ENCODE measurements around the gene IFITM5.
"Not testable (repeated sequence)": the region's sequence is repeated elsewhere in the genome, so short reads cannot be mapped to it uniquely, and the experiment has no call there.

Gene IFITM5

DNA sequence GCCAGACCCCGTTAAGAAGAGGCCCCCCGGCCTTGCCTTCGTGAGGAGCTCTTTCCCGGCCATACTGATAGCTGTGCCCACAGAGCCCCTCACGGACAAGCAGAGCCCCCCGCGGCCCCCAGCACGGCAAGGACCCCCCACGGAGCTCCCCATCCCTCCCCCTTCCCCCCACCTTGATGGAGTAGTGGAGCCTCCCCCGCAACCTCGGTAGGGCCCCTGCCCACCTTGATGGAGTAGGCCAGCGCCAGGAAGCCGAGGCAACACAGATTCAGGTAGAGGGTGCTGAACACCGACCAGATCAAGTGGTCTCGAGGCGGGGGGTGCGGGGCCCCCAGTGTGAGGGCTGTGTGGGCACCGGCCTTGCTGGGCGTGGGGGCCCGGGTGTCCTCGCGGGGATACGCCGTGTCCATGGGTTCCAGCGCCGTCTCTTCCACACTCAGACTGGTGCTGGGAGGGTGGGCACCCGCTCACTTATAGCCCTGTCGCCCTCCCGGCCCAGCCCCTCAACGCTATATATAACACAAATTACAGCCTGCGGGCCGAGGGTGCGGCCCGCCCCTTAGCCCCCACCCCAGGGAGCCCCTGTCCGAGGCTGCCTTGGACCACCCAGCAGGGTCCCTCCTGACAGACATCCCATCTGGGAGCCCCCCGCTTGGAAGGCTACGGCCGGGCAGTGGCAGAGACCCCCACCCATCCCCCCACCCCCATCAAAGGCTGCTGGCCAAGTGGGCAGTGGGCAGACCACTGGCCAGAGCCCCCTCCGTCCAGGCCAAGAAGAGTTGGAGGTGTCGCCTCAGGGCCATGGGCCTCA lies at the start of gene IFITM5:
IFITM5 (minus strand) TSS at position 446 of the 811 bp plus-strand sequence; CDS start at position 410, 36 bp downstream.
- DNase-seq: no peak

DNA sequence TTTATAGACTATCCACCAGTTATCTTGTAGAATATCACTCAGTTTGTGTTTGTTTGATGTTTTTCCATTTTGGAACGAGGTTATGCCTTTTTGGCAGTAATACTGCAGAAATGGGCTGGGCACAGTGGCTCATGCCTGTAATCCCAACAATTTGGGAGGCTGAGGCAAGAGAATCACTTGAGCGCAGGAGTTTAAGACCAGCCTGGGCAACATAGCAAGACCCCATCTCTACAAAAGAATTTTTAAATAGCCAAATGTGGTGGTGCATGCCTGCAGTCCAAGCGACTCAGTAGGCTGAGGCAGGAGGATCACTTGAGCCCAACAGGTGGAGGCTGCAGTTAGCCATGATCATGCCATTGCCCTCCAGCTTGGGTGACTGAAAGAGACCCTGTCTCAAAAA lies 47.2 kb upstream of the IFITM5 start:
- DNase-seq: no peak

DNA sequence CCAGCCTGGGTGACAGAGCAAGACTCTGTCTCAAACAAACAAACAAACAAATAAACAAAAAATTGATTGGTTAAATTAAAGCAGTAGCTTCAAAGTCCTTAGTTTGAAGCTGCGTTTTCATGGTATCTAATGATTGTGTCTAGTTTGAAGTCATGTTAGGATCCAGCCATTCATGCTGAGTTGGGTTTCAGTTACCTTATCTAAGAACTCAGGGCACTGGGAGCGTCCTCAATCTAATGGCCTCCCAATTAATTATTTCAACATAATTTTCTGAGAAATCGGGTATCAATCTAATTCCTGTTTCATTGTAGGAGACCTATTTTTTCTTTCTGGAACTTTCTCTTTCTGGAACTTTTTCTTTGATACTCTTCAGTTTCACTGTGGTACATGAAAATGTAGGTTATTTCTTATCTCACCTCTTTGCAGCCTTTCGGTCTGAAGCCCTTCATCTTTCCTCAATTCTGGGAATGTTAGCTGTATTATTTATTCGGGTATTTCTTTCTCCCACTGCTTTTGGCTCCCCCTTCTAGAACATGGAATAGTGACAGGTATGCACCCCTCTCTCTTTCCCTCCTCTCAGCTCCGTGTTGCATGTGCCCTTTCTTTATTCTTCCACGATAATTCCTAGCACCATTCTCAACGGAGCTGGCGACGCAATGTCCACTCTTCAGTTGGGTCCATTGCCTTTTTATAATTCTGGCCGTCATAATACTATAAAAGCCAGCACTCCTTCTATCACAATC lies 45.7 kb upstream of the IFITM5 start:
- no peak for DNase-seq

DNA sequence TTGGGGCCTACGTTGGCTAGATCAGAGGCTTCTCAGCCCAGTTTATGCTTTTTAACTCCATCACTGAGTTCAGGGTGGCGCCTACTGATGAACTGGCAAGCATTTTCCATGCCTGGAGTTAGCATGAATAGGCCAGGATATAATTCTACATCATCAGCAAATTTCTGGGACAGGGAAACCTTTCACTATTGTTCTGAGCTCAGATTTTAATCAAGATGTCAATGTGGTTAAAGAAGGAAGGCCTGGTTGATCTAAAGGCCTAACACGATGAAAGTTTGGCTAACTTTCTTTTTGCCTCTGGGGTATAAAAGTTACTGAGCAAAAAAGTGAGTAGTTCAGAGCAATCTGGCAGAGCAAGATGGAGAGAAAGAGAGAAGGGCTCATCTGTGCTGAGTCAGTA lies 43.0 kb upstream of the IFITM5 start:
- no peak for DNase-seq

DNA sequence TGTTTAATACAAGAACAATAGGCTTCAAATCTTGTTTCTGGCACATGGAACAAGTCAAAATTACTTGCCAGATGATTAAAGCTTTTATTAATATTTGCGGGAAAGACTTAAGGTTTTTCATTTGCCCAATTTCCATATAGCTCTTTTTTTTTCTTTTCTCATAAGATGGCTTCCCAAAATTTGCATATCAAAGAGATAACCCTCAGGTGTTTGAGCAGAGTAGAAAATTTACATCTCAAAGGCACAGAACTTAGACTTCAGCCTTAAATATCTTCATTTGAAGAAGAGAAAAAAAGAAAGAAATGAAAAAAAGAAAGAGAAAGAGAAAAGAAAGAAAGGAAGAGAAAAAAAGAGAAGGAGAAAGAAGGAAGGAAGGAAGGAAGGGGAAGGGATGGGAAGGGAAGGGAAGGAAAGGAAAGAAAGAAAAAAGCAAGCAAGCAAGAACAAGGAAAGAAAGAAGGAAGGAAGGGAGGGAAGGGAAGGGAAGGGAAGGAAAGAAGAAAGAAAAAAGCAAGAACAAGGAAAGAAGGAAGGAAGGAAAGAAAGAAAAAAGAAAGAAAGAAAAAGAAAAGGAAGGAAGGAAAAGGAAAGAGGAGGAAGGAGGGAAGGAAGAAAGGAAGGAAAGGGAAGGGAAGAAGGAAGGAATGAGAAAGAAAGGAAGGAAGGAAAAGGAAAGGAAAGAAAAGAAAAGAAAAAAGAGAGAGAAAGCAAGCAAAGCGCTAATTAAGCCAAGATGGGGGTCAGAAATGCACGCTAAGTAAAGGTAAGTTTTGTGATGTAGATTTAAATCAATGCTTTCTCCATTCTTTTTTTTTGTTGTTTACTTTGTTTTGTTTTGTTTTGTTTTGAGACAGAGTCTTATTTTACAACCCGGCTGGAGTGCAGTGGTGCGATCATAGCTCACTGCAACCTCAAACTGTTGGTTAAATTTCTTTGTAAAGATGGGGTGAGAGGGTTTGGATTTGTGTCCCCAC lies 41.5 kb upstream of the IFITM5 start:
- no peak for DNase-seq

DNA sequence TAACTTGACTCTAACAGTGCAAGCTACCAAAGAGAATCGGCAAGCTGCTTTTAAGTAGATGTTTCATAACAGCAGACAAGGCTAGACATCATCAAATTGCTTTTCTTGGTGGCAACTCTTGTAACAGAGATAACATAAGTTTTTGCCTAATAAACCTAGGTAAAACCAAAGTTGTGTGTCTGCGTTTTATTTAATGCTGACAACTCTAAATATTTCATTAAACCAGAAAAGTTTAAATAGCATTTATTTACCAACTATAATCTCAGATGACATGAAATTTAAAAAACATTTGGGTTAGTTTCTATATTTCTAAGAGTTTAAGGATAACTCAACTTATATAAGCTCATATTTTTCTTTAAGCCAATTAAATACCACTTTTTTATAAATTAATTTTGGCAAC lies 40.6 kb upstream of the IFITM5 start:
- no peak for DNase-seq

DNA sequence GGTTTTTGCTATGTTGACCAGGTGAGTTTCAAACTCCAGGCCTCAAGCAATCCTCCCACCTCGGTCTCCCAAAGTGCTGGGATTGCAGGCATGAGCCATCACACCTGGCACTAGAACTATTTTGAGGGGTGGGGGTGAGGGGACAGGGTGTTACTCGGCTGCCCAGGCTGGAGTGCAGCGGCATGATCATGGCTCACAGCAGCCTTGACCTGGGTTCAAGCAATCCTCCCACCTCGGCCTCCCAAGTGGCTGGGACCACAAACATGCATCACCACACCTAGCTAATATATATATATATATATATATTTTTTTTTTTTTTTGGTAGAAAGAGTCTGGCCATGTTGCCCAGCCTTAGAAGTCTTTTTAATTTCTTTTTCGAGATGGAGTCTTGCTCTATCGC lies 38.4 kb upstream of the IFITM5 start:
- DNase-seq: no peak

DNA sequence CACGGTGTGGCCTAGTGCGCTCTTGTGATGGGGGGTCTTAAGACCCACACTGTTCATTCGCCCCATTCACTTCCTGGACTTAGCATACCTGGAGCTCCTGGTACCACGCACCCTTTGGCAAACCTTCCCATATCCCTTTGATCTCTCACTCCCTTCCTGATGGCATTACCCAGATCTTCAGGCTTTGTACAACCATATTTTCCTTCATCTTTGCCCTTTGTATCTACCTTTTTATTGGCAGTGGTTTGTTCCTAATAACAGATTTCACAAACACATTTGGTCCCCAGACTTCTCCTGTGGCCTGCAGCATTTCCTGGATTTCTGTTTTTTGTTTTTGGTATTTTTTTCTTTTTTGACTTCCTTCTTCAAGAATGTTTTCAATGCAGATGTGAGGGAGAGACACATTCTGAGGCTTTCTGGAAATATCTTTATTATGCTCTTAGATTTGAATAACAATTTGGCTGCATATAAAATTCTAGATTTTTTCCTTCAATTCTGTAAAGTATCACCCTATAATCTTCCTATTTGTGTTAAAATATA lies 37.4 kb upstream of the IFITM5 start:
- no peak for DNase-seq

DNA sequence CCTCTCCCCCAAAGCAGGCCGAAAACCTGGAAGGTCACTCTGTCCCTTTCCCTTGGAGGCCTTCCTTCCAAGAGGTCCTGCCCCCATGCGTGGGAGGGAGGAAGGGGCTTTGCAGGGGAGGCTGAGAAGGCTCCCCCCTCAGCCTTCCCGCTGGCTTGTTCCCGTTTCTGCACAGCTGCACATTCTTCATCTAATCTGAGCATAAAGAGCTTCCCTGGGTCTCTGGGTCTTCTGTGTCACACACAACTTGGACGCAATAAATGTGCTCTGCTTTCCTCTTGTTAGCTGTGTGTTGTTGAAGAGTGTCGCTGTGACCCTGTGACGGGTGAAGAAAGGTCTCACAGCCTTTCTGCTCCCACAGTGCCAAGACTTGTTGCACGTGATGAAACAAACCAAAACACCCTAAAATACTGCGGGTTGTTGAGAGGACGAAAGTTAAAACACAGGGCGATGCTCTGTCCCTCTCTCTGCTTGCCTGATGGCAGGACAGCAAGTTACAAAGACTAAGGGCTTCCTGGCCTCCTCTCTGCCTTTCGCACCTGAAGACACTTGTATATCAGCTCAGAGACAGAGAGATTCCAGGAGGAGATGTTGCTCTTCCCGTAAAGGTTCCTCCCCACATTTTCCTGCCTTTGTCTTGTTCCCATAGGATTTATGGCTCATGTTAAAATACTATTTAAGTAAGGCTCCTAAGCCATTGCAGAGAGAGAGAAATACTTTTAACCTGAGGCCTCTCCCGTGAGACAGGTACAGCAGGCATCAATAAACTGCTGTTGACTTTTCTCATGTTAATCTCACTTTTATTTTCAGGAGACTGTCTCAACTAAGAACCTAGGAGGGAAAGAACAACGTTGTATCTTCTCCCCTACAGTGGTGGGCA lies 36.7 kb upstream of the IFITM5 start:
- no peak for DNase-seq

DNA sequence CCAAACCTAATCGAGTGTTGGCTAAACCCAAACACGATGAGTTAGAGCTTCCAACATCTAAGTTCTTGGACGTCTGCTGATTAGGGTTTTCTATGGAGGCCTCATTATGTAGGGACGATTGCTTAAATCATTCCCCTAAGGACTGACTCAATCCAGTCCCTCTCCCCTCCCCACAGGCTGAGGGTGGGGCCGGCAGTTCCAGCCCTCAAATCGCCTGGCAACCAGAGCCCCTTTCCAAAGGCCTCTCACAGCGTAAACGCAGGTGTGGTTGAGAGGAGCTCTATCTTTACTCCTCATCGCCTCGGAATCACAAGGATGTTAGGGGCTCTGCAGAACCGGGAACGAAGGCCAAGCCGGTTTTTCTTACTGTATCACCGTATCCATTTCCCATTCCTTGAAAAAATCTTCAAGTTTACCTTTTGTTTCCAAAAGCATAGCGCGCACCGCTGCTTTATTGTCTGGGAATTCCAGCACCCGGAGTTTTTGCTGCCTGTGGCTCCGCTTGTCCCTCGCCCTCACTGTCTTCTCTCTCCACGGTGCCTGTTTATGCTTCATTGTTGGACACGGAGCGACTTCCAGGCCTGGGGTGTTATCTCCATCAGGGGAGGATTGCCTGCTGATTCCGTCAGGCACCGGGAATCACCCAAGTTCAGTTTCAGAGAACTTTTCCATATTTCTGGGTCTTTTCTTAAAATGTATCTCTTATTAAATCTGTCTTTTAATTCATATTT lies 35.1 kb upstream of the IFITM5 start:
- no peak for DNase-seq

DNA sequence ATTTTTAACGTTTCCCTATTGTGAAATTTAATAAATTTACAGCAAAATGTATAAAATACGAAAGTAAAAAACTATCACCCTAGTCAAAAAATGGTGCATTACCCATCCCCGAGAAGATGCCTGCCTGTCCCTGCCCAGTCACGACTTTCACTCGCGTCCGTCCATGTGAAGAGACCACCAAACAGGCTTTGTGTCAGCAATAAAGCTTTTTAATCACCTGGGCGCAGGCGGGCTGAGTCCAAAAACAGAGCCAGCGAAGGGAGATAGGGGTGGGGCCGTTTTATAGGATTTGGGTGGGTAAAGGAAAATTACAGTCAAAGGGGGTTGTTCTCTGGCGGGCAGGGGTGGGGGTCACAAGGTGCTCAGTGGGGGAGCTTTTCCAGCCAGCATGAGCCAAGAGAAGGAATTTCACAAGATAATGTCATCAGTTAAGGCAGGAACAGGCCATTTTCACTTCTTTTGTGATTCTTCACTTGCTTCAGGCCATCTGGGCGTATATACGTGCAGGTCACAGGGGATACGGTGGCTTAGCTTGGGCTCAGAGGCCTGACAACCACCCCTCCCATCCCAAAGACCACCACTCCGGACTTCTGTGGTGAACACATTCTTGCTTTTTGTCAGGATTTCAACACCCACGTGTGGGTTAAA lies 34.4 kb upstream of the IFITM5 start:
- not testable (repeated sequence) for DNase-seq

DNA sequence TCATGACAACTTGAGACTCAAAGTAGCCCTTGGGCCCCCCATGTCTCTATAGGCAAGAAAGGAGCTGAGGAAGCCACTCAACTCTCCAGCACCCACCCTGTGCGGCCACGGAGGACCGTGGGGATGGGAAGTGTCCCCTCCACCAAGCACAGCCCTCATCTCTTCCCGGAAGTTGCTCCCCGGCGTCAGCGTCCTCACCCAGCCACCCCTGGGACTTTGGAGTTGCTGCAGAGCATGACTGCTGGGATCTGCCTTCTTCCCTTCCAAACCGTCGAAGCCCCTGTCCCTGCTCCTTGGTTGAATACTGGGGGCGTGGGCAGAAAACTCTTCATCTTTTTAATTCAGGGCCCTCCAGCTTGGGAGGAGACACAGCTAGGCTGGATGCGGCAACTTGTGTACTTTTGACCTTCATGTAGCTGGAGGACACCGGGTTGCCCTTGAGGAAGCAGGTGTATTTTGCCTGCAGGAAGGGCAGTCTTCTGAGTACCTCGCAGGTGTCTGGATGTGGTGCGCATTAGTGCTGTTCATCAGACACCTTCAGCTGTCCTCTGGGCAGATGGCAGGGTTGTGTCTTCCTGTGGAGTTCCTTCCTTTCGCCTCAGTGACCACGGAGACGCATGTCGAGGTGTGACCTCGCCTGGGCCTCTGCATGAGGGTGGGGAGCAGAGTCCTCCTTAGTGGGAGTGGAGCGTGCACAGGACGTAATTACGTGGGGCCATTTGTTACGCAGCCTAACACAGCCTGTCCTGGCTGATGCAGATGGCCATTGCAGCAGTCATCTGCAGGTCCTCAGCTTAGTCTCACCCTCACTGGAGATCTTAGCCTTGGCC lies 33.5 kb upstream of the IFITM5 start:
- DNase-seq: no peak

DNA sequence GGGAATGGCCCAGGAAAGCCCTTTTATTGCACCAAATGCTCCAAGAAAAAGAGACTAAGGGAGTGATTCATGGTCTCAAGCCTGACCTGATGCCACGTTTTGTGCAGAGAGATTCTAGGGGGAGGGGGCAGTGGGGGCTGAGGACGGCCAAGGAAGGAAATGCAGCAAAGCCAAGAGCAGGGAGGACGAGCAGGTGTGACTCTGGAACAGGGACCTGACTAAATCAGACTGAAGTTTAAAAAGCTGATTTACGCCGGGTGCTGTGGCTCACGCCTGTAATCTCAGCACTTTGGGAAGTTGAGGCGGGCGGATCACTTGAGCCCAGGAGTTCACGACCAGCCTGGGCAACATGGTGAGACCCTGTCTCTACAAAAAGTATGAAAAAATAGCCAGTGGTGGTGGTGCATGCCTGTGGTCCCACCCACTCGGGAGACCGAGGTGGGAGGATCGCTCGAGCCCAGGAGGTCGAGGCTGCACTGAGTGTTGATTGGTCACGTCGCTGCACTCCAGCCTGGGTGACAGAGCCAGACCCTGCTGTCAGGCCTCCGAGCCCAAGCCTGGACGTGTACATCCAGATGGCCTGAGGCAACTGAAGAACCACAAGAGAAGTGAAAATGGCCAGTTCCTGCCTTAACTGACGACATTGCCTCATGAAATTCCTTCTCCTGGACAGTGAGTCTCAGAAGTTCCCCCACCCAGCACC lies 32.2 kb upstream of the IFITM5 start:
- DNase-seq: no peak

DNA sequence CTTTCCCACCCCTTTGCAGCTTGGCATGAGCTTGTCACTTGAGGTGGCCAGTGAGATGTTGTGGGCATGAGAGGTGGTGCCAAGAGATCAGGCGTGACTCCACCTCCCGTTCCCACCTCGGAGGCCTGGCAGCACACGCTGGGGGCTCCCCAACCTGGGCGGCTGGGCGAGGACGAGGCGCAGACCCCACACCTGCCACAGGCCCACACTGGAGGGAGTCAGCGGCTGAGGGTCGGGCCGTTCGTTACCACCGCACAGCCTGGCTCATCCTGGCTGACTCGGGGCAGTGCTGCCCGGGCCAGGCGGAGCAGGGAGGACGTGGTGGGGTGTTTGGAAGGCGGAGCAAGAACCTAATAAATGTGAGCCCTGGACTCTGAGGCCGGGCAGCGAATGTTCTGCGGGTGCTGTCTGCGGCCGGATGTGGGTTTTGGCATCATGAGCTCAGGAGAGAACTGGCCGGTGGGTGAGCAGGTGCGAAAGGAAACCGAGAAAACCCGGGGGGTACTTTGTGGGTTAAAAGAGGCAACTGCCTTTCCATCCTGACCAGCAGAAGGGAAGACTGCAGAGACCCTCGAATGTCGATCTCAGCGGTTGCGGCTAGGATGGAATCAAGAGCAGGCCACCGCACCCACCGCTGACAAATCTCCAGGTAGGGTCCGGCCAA lies 31.5 kb upstream of the IFITM5 start:
- peak; percentile 44 for DNase-seq

DNA sequence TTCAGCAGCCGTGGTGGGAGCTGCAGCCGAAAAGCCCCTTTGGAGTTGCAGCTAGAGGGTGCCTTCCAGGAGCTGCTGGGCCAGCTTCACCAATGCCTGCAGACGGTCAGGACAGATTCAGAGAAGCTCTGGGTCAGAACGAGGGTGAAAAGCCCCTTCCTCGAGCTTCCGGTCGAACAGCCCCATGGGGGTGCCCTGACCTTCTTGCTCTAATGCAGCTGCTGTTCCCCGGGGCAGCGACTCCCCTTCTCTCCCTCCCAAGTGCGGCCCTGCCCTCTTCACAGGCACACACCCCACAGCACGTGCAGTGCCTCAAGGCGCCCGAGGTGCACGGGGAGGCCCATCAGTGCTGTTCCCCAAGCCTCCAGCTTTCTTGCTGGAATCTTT lies 31.0 kb upstream of the IFITM5 start:
- no peak for DNase-seq

DNA sequence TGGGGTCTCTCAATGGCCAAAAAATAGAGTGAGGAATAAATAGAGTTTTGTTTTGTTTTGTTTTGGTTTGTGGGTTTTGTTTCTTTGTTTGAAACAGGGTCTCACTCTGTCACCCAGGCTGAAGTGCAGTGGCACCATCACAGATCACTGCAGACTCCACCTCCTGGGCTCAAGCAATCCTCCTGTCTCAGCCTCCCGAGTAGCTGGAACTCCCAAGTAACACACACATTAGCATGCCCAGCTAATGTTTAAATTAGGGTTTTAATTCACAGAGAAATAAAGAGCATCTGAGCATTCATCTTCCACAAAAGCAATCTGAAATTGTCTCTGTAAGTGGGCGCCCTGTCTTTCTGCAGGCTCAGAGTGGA lies 30.5 kb upstream of the IFITM5 start:
- DNase-seq: no peak

DNA sequence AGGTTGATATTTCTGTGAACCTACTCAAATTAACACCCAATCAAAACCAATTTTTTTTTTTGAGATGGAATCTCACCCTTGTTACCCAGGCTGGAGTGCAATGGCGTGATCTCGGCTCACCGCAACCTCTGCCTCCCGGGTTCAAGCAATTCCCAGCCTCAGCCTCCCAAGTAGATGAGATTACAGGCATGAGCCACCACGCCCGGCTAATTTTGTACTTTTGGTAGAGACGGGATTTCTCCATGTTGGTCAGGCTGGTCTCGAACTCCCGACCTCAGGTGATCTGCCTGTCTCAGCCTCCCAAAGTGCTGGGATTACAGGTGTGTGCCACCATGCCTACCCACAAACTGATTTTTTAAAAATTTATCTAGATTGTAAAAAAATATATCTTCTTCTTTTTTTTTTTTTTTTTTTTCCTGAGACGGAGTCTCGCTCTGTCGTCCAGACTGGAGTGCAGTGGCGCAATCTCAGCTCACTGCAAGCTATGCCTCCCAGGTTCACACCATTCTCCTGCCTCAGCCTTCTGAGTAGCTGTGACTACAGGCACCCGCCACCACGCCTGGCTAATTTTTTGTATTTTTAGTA lies 29.3 kb upstream of the IFITM5 start:
- DNase-seq: not testable (repeated sequence)

DNA sequence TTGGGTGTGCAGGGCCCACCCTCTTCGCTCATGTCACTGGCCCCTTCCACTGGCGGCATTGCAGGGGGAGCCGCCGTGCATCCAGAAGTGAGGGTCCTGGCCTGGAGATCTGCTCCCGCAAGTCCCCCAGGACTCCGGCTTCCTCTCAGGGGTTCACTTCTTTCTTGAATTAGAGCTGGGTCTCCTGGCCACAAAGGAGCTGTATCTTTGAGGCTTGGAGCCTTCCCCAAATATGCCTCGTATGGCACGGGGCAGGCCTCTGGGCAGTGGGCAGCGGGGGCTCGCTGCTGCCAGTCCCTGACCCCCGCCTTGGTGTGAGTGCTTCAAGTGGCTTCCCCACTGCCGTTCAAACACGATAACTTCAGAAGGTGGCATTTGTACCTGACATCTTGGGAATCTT lies 28.7 kb upstream of the IFITM5 start:
- DNase-seq: no peak

Data from stimulated activated CD4-positive, alpha-beta T cell treated with anti-CD3 and anti-CD28 coated beads, Interleukin-15, amount 100 ng/mL, for 24 hours (primary cell).